ENCODE measurements around the gene MIOX.

Gene MIOX

GRCh38 chr22:50441428-50441993, 45.1 kb upstream of the MIOX start:
- Histone ChIP-seq H2AFZ (ENCODE audit: low read length) (no peak overlapping the region), H3K36me3 (ENCODE audit: insufficient read depth, low read length) (peaks cover 39% of the 10 kb centered on the region; the same call in 1 of the 2 replicates), H3F3A (ENCODE audit: low read depth) (no peaks in the 10 kb centered on the region), H3K79me2 (ENCODE audit: insufficient read depth, low read length) (no peaks in the 10 kb centered on the region), H3K4me2 (ENCODE audit: low read depth, low read length, poor library complexity, severe bottlenecking) (no peak overlapping the region), H3K9ac (ENCODE audit: low read depth, low read length, poor library complexity, severe bottlenecking) (no peak overlapping the region), H3K9me3 (ENCODE audit: insufficient read depth, low read depth, low read length) (no peaks in the 10 kb centered on the region), H4K20me1 (ENCODE audit: insufficient read depth, low read length, poor library complexity, severe bottlenecking) (no peaks in the 10 kb centered on the region), H3K9me2 (replicated peaks; ENCODE audit: low read depth, low read length) (no peaks in the 10 kb centered on the region), H3K4me3 (ENCODE audit: low read length, poor library complexity, severe bottlenecking) (no peak overlapping the region), H3K4me1 (ENCODE audit: insufficient read depth, low read length, poor library complexity, severe bottlenecking) (peaks cover 8% of the 10 kb centered on the region), H3K27me3 (ENCODE audit: insufficient read depth, low read length, poor library complexity, severe bottlenecking) (no peaks in the 10 kb centered on the region)
- TF ChIP-seq EZH2phosphoT487 (IDR thresholded peaks at IDR 0.05; ENCODE audit: borderline replicate concordance) (no peak), CTCF (conservative IDR thresholded peaks at IDR 0.05; ENCODE audit: low read length) (no peak)

GRCh38 chr22:50443197-50443596, 43.5 kb upstream of the MIOX start:
- TF ChIP-seq CTCF (conservative IDR thresholded peaks at IDR 0.05; ENCODE audit: low read length) (no peak), EZH2phosphoT487 (IDR thresholded peaks at IDR 0.05; ENCODE audit: borderline replicate concordance) (no peak)
- H3K79me2 ChIP-seq (ENCODE audit: insufficient read depth, low read length), result no peaks in the 10 kb centered on the region
- no peak overlapping the region for H3K9ac ChIP-seq (ENCODE audit: low read depth, low read length, poor library complexity, severe bottlenecking)
- H3K4me2 ChIP-seq (ENCODE audit: low read depth, low read length, poor library complexity, severe bottlenecking), result no peak overlapping the region
- no peak overlapping the region for H2AFZ ChIP-seq (ENCODE audit: low read length)
- peaks cover 46% of the 10 kb centered on the region; the same call in 1 of the 2 replicates for H3K36me3 ChIP-seq (ENCODE audit: insufficient read depth, low read length)
- H3K4me3 ChIP-seq (ENCODE audit: low read length, poor library complexity, severe bottlenecking), result no peak overlapping the region
- peaks cover 8% of the 10 kb centered on the region for H3K4me1 ChIP-seq (ENCODE audit: insufficient read depth, low read length, poor library complexity, severe bottlenecking)
- H3F3A ChIP-seq (ENCODE audit: low read depth), result no peaks in the 10 kb centered on the region
- no peaks in the 10 kb centered on the region for H4K20me1 ChIP-seq (ENCODE audit: insufficient read depth, low read length, poor library complexity, severe bottlenecking)
- no peaks in the 10 kb centered on the region for H3K9me2 ChIP-seq (replicated peaks; ENCODE audit: low read depth, low read length)
- H3K27me3 ChIP-seq (ENCODE audit: insufficient read depth, low read length, poor library complexity, severe bottlenecking), result no peaks in the 10 kb centered on the region
- no peaks in the 10 kb centered on the region for H3K9me3 ChIP-seq (ENCODE audit: insufficient read depth, low read depth, low read length)

- no peak overlapping the region for H3K9ac ChIP-seq (ENCODE audit: low read depth, low read length, poor library complexity, severe bottlenecking)
- no peak overlapping the region for H3K4me2 ChIP-seq (ENCODE audit: low read depth, low read length, poor library complexity, severe bottlenecking)
- no peaks in the 10 kb centered on the region for H3K27me3 ChIP-seq (ENCODE audit: insufficient read depth, low read length, poor library complexity, severe bottlenecking)
- no peaks in the 10 kb centered on the region for H3K9me2 ChIP-seq (replicated peaks; ENCODE audit: low read depth, low read length)
- H4K20me1 ChIP-seq (ENCODE audit: insufficient read depth, low read length, poor library complexity, severe bottlenecking), result no peaks in the 10 kb centered on the region
- H3K9me3 ChIP-seq (ENCODE audit: insufficient read depth, low read depth, low read length), result no peaks in the 10 kb centered on the region
- no peak overlapping the region for H3K4me3 ChIP-seq (ENCODE audit: low read length, poor library complexity, severe bottlenecking)
- H3K79me2 ChIP-seq (ENCODE audit: insufficient read depth, low read length), result no peaks in the 10 kb centered on the region
- peaks cover 8% of the 10 kb centered on the region for H3K4me1 ChIP-seq (ENCODE audit: insufficient read depth, low read length, poor library complexity, severe bottlenecking)
- no peaks in the 10 kb centered on the region for H3F3A ChIP-seq (ENCODE audit: low read depth)
- TF ChIP-seq EZH2phosphoT487 (IDR thresholded peaks at IDR 0.05; ENCODE audit: borderline replicate concordance) (no peak), CTCF (conservative IDR thresholded peaks at IDR 0.05; ENCODE audit: low read length) (no peak)
- no peak overlapping the region for H2AFZ ChIP-seq (ENCODE audit: low read length)
- H3K36me3 ChIP-seq (ENCODE audit: insufficient read depth, low read length), result peaks cover 49% of the 10 kb centered on the region; the same call in 1 of the 2 replicates
Observed at GRCh38 chr22:50443801-50444625, 42.6 kb upstream of the MIOX start.

Measured in Loucy (cell line).